Measurements from ENCODE around the gene MOSPD3.
A peak's percentile ranks its signal among the peaks of the same experiment; 100 is the strongest.

MOSPD3 gene

GRCh38 chr7:100595188-100595587, 17.2 kb upstream of the MOSPD3 start:
- DNase-seq, result no peak

- DNase-seq, result no peak
Observed at GRCh38 chr7:100598425-100598824, 13.9 kb upstream of the MOSPD3 start.

GRCh38 chr7:100599911-100600729, 12.2 kb upstream of the MOSPD3 start:
- DNase-seq, result no peak

- DNase-seq, result no peak
Observed at GRCh38 chr7:100600730-100601038, 11.7 kb upstream of the MOSPD3 start.

GRCh38 chr7:100602889-100603725, 9.2 kb upstream of the MOSPD3 start:
- DNase-seq, result no peak

GRCh38 chr7:100603726-100604027, 8.7 kb upstream of the MOSPD3 start:
- DNase-seq, result peak; percentile 21

GRCh38 chr7:100604028-100604975, 8.0 kb upstream of the MOSPD3 start:
- peak; percentile 82 for DNase-seq

- DNase-seq, result no peak
Observed at GRCh38 chr7:100604976-100605911, 7.1 kb upstream of the MOSPD3 start.

- DNase-seq, result no peak
Observed at GRCh38 chr7:100606313-100606712, 6.0 kb upstream of the MOSPD3 start.

- DNase-seq, result no peak
Observed at GRCh38 chr7:100607111-100607510, 5.2 kb upstream of the MOSPD3 start.

GRCh38 chr7:100609958-100610357, 2.4 kb upstream of the MOSPD3 start:
- no peak for DNase-seq

- DNase-seq, result peak; percentile 44
Observed at GRCh38 chr7:100612730-100613390, 520 bp downstream of the MOSPD3 start.

GRCh38 chr7:100613412-100614175, 1.3 kb downstream of the MOSPD3 start:
- no peak for DNase-seq

GRCh38 chr7:100614308-100614861, 2.0 kb downstream of the MOSPD3 start:
- no peak for DNase-seq

- no peak for DNase-seq
Observed at GRCh38 chr7:100620239-100620638, 7.9 kb downstream of the MOSPD3 start.

- no peak for DNase-seq
Observed at GRCh38 chr7:100620804-100621203, 8.5 kb downstream of the MOSPD3 start.

- no peak for DNase-seq
Observed at GRCh38 chr7:100621554-100621953, 9.2 kb downstream of the MOSPD3 start.

GRCh38 chr7:100623951-100624824, 11.8 kb downstream of the MOSPD3 start:
- DNase-seq, result no peak

- DNase-seq, result no peak
Observed at GRCh38 chr7:100626055-100626454, 13.7 kb downstream of the MOSPD3 start.

All from NCI-H82 (cell line).